Measurements from ENCODE around the gene TUBB3.
"Not testable (repeated sequence)": the region's sequence is repeated elsewhere in the genome, so short reads cannot be mapped to it uniquely, and the experiment has no call there.

Gene TUBB3

DNA sequence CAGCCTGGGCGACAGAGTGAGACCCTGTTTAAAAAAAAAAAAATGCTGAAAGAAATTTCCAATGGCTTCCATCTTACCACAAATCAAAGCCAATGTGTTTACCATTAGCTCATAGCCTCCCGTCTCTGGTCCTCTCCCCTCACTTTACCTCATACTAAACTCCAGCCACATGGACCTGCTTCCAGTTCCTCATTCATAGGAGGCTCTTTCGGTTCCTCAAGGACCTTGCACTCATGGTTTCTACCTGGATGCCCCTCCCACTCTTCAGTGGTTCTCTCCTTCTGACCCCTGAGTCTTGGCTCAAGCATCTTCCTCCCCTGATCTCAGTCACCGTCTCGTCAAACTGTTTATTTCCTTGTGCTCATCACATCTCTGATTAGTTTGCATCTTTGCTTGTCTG lies 21.6 kb downstream of the TUBB3 start:
- DNase-seq: no peak

- no peak for DNase-seq
These were observed 22.5 kb downstream of the TUBB3 start for GRCh38 chr16:89945654-89946053.

DNA sequence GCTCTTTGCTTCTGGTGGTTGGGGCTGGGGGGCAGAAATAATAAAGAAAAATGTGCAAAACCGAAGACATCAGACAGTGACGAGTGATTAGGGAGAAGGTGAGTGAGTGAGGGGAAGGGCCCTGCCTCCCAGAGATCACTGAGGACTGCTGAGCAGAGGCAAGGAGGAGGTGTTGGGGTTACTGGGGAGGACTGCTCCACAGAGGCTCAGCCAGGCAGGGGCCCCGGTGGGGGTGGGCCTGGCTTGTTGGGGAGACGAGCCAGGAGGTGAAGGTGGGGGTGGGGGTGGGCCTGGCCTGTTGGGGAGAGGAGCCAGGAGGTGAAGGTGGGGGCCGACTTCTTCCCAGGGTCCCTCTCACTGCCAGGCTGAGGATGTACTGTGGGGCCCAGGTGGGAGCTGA lies 23.4 kb downstream of the TUBB3 start:
- DNase-seq: no peak

GRCh38 chr16:89949121-89949742 lies 26.1 kb downstream of the TUBB3 start:
- no peak for DNase-seq

- DNase-seq: no peak
These were observed 26.6 kb downstream of the TUBB3 start for GRCh38 chr16:89949756-89950155.

- no peak for DNase-seq
These were observed 28.4 kb downstream of the TUBB3 start for GRCh38 chr16:89951509-89951908.

- no peak for DNase-seq
These were observed 28.9 kb downstream of the TUBB3 start for GRCh38 chr16:89952049-89952448.

- DNase-seq: no peak
These were observed 29.4 kb downstream of the TUBB3 start for GRCh38 chr16:89952551-89952950.

DNA sequence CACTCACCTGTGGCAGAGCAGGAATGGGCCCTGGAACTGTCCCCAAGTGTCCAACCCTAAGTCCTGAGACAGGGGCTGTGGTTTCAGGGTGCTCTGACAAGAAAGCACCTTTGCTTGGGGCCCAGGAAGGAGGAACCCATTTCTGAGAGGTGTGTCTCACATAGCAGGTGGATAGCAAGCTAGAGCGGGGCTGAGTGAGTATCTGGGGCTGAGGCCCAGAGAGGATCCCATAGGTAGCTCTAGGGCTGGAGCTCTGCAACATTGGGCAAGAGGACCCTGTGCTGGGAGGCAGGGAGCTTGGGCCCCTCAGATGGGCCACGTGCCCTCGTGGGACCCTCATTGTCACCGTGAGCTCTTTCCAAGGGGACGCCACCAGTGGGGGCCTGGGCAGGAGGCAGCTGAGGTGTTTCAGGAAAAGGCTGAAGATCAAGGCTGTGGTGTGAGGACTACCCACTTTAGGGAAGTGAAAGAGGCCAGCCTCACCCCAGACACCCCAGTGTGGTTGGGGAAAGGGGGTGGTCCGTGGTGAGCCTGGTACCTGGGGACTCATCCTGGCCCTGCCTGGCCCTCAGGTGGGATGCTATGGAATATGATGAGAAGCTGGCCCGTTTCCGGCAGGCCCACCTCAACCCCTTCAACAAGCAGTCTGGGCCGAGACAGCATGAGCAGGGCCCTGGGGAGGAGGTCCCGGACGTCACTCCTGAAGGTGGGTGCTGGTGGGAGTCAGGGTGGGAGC lies 30.7 kb downstream of the TUBB3 start:
- no peak for DNase-seq

- DNase-seq: no peak
These were observed 31.3 kb downstream of the TUBB3 start for GRCh38 chr16:89954462-89954861.

DNA sequence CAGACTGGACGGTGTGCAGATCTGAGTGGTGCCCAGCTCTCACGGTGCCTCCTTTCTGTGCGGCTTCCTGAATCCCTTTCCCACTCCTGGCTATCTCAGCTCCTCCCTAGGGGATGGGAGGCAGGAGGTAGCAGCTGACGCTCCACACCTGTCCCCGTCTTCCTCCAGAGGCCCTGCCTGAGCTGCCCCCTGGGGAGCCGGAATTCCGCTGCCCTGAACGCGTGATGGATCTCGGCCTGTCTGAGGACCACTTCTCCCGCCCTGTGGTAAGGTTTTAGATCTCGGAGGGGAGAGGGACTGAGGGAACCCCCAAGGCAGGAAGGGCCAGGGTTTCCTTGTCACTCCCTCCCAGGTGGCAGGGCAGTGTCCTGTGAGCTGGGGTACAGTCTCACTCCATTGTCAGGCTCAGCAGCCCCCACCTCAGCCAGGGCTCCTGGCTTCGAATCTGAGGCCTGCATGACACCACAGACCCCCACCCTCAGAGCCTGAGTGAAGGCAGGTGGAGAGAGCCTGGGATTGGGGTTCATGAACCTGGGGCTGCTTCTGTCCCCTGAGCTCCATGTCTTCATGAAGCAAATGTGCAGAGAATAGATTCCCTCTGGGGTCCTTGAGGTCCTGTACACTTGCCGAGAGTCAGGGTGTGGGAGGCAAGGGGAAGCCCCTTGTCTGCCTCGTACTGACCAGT lies 32.0 kb downstream of the TUBB3 start:
- DNase-seq: no peak

DNA sequence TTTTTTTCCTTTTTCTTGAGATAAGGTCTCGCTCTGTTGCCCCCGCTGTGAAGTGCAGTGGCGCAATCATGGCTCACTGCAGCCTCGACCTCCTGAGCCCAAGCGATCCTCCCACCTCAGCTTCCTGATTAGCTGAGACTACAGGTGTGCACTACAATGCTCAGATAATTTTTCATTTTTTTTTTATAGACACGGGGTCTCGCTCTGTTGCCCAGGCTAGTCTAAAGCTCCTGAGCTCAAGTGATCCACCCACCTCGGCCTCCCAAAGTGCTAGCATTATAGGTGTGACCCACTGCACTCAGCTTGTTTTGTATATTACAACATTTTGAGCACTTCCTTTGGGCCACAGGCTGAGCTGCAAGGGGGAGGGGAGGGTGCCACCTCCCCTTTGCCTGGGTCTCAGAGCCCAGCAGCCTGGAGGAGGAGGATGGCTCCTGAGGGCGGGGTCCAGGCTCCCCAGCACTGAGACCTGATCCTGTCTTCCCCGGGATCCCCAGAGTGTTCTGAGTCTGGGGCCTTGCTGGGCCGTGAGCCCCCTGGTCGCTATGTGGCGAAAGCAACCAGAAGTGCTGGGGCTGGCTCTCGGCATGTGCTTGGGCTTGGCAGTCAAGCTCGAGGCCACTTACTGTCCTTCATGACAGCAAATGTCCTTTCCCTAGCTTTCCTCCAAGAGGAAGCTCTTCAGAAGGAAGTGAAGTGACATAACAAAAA lies 33.5 kb downstream of the TUBB3 start:
- DNase-seq: no peak

GRCh38 chr16:89957216-89957785 lies 34.2 kb downstream of the TUBB3 start:
- DNase-seq: no peak

- no peak for DNase-seq
These were observed 34.9 kb downstream of the TUBB3 start for GRCh38 chr16:89958068-89958467.

DNA sequence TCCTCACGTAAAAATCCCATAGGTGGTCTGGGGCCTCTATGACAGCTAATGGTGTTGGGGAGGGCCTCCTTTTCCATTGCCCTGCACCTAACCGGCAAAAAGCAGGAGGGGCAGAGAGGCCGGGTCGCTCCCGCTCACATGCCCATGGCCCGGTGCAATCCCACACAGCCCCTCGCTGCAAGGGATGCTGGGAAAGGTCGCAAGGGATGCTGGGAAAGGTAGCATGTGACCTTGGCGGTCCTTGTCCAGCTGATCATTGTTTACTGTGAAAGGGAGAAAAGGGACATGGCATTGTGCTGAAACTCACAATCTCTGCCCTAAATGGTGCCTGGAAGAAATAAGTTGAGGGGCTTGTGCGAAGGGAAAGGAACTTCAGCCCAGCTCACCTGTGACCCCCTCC lies 35.5 kb downstream of the TUBB3 start:
- DNase-seq: no peak

DNA sequence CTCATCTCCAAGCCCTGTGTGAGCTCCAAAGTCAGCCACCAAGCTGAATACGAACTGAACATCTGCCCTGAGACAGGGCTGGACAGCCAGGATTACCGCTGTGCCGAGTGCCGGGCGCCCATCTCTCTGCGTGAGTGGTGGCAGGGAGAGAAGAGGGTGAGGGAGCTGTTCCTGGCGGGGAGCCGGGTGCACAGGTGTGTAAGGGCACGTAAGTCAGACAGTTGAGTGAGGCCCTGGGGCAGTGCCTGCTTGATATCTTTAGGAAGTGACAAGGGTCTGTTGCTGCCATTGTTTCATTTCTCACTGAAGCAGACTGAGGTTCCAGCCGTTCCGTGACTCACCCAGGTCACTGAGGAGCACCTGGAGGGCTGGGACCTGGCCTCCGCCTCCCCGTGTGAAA lies 37.8 kb downstream of the TUBB3 start:
- DNase-seq: no peak

- no peak for DNase-seq
These were observed 38.8 kb downstream of the TUBB3 start for GRCh38 chr16:89961920-89962319.

DNA sequence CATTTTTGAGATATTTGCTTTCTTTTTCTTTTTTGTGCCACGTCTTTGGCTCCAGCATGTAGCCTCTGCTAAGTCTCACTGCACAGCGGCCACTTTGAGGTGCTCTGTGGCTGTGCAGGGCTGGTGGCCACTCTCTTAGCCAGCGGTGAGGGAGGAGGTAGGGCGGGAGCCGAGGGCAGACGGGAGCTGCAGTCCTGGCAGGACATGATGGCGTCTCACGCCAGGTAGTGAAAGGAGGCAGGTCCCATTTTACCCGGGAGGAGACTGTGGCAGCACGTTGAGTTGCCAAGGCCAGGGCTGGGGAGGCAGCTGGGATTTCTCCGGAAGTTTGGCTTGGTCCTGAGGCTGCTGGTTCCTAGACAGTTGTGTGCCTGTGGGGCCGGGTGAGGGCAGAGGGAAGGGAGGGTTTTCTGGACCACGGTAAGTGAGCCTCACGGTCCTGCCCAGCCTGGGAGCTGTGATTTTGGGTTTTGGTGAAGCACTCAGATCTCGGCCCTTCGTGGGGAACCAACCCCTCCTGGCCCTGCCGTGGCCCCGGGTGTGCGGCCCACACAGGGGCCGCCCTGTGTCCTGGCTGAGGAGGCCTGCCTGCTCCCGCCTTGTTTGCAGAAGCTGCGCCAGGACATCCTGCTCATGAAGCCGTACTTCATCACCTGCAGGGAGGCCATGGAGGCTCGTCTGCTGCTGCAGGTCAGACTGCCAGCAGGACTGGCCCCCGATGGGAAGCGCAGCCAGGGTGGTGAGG lies 39.8 kb downstream of the TUBB3 start:
- no peak for DNase-seq

DNA sequence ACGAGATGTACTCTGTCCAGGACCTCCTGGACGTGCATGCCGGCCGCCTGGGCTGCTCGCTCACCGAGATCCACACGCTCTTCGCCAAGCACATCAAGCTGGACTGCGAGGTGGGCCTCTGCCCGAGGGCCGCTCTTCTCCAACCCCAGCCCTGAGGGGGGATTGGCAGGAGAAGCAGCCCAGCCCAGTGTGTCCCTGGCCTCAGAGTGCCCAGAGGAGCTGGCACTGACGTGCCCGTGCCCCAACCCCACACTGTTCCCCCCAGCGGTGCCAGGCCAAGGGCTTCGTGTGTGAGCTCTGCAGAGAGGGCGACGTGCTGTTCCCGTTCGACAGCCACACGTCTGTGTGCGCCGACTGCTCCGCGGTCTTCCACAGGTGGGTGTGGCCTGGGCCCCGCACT lies 41.1 kb downstream of the TUBB3 start:
- DNase-seq: no peak

GRCh38 chr16:89965447-89966225 lies 42.5 kb downstream of the TUBB3 start:
- DNase-seq: no peak

- DNase-seq: no peak
These were observed 43.6 kb downstream of the TUBB3 start for GRCh38 chr16:89966756-89967155.

DNA sequence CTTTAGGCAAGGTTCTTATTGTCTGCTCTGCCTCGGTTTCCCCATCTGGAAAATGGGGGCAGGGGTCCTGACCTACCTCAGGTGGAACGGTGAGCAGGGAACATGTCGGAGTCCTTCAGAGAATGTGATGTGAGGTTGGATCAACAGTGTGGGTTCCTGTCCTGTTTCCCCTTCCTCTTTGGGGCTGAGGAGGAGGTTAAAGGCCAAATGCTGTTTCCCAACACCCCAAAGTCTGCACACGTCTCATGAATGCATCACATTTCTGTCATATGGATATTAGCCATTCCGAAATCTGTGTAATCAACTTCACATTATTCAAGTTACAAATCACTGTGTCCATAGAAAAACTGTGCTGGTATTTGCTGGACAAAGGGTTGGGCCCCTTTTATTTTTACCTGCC lies 44.3 kb downstream of the TUBB3 start:
- not testable (repeated sequence) for DNase-seq
